Spinal cord (tissue), 10 donors: ENCODE measurements around the gene SLC35F5. TPM values are rescaled to one million over a fixed set of nuclear protein-coding genes. Genes with fewer than 3 reads are reported as not detected.
"Not testable (repeated sequence)": the region's sequence is repeated elsewhere in the genome, so short reads cannot be mapped to it uniquely, and the experiment has no call there.

Experiments used
- DNase-seq, 6 donors: peaks; one replicate each; pipeline versions ENCODE4 v3.0.0 to v3.0.0-alpha.2; 2013 to 2015; ENCODE audit warnings: low spot score in 6 of 6, low read depth in 4 of 6
- H3K27ac ChIP-seq: one replicate; pipeline ENCODE4 v1.5.1; 2013; ENCODE audit warnings: low read depth, low read length, control low read depth
- H3K27me3 ChIP-seq: one replicate; pipeline ENCODE4 v1.6.1; 2013; ENCODE audit warnings: low read length; ENCODE audit not compliant: control insufficient read depth, insufficient read depth
- H3K36me3 ChIP-seq: one replicate; pipeline ENCODE4 v1.6.1; 2013; ENCODE audit warnings: low read length; ENCODE audit not compliant: control insufficient read depth, insufficient read depth
- H3K4me1 ChIP-seq: one replicate; pipeline ENCODE4 v1.6.1; 2013; ENCODE audit warnings: low read length; ENCODE audit not compliant: control insufficient read depth, insufficient read depth
- H3K4me3 ChIP-seq: one replicate; pipeline ENCODE4 v1.5.1; 2013; ENCODE audit warnings: low read depth, low read length, control low read depth
- H3K9me3 ChIP-seq: one replicate; pipeline ENCODE4 v1.6.1; 2013; ENCODE audit warnings: low read length; ENCODE audit not compliant: control insufficient read depth, insufficient read depth
- WGBS: methylation state at CpG from one replicate; pipeline ENCODE4 v1.1.5; 2013; ENCODE audit warnings: missing lambda C conversion rate; ENCODE audit not compliant: insufficient coverage; 5-methylcytosine and 5-hydroxymethylcytosine counted together
- polyA plus RNA-seq, 2 donors: library from polyadenylated mRNA; unstranded; fragments of 120-200 nt; gene quantifications; one replicate each; pipeline ENCODE4 v1.2.1, GENCODE V29; 2013; ENCODE audit not compliant: insufficient read length in 2 of 2
- total RNA-seq, 2 donors: library from RNA; depleted of rRNA in 1 of 2; stranded (reverse); fragments of 120-200 nt in 1 of 2; fragments of >200 nt in 1 of 2; gene quantifications; one replicate each; pipeline versions ENCODE4 v1.2.3 to v1.2.4, GENCODE V29; 2013 to 2014
- donor health status: healthy.

The SLC35F5 gene
- total and polyA plus RNA-seq, 4 donors, result 40.7 to 144 (median 72.0) TPM

DNA sequence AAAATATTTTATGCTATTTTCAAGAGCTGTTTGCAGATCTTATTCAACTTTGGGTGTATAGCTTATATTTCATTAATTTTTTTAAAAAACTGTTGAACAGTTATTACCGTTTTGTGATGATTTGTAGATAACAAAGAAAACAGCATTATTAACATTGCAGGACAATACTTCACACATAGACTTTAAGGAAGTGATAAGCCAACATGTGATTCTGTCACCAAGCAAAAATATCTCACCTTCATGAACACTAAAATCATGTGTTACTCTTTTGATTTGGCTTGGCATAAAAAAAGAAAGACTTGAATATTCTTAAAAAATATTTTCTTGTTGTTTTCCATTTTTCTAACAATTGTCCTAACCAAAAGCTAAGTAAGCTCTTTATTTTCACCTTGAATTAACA is 33.0 kb downstream of the SLC35F5 start:
- peaks cover 12% of the 10 kb centered on the region for H3K36me3 ChIP-seq
- no peak for DNase-seq
- no CpG with 5 or more reads among the region's 1 CpG for WGBS

DNA sequence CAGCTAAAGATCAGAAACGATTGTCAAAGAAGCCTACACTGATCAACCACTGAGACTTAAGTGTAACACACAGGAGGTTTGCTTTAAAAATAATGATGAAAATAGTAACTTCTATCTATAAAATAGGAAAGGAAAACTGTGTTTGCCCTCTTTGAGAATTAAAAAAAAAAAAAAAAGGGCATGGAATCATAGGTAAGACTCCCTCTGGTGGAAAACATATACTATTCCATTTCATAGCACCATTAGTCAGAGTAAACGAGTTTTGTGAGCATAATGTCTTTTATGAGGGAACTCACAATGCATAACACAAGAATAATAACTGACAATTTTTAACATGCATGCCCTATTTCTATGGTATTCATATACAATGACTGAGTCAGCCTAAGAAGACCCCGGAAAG is 36.3 kb downstream of the SLC35F5 start:
- peak in 1 of 6 donors; percentile 66 for DNase-seq
- Histone ChIP-seq H3K36me3 (peaks cover 7% of the 10 kb centered on the region), H3K4me3 (no peak overlapping the region), H3K4me1 (no peaks in the 10 kb centered on the region), H3K27ac (no peak overlapping the region), H3K9me3 (no peaks in the 10 kb centered on the region), H3K27me3 (no peaks in the 10 kb centered on the region)
- no CpG with 5 or more reads among the region's 3 CpGs for WGBS

More for the DNA sequence above, 33.0 kb downstream of the SLC35F5 start:
- H3K27ac ChIP-seq, result no peak overlapping the region
- no peaks in the 10 kb centered on the region for H3K27me3 ChIP-seq
- no peak overlapping the region for H3K4me3 ChIP-seq
- no peaks in the 10 kb centered on the region for H3K9me3 ChIP-seq
- H3K4me1 ChIP-seq, result no peaks in the 10 kb centered on the region

DNA sequence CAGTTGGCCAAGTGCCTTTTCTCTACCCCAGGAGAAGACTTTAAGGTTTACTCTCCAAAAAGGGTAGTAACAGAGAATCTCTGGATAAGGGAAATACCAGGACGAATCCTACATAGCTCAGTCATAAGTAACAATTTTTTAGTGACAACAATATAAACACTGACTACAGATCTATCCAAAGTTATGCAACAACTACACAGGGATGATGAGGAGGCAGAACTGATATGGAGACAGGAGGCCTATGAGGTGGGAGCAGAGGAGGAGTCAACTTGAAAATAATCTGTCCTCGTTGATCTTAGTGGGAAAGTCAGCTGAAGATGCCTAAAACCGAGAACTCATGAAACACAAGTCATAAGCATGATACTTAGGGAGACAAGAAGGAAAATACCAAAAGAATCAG is 40.2 kb downstream of the SLC35F5 start:
- WGBS, result 100% methylated on average over 2 of the region's 3 CpGs
- no peak overlapping the region for H3K27ac ChIP-seq

DNA sequence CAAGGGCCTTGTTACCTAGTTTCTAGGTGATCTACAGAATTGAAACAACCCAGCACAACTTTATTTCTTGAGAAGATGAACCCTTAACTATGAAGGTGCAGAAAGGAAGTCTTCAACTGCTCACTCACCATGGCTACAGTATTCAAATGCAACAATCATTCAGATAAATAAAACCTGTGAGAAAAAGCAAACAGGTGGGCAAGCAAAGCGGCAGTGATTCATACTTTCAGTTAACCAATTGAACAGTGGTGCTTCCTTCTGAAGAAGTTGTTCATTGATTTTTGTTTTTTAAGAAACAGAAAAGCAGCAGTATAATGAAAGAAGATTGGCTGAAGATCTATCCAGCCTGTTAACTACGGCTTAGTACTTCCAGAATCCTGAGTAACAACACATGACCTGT is 43.5 kb downstream of the SLC35F5 start:
- H3K9me3 ChIP-seq, result no peaks in the 10 kb centered on the region
- DNase-seq, result no peak
- H3K27ac ChIP-seq, result no peak overlapping the region
- H3K27me3 ChIP-seq, result no peaks in the 10 kb centered on the region
- no CpG with 5 or more reads among the region's 2 CpGs for WGBS
- H3K4me3 ChIP-seq, result no peak overlapping the region
- H3K4me1 ChIP-seq, result no peaks in the 10 kb centered on the region
- H3K36me3 ChIP-seq, result peaks cover 4% of the 10 kb centered on the region

More for the DNA sequence above, 40.2 kb downstream of the SLC35F5 start:
- peaks cover 4% of the 10 kb centered on the region for H3K36me3 ChIP-seq
- H3K27me3 ChIP-seq, result no peaks in the 10 kb centered on the region
- H3K4me3 ChIP-seq, result no peak overlapping the region
- H3K9me3 ChIP-seq, result no peaks in the 10 kb centered on the region
- H3K4me1 ChIP-seq, result no peaks in the 10 kb centered on the region
- no peak for DNase-seq

DNA sequence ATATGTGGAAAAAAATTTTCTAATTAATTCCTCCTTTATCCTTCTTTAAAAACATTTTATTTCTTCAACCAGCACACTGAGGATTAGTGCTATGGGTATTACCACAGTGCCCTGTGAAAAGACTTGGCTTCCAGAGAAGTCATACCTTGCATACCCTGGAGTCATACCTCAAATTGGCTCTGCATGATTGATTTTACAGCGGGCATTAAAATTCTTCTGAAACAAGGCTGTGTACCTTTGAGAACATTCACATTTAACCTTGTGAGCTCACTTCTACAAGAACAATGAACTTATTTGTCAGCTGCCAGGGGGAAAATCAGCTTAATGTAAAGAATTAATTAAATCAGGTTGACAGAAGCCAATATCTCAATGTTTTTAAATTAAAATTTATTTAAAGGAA is 44.6 kb downstream of the SLC35F5 start:
- no peaks in the 10 kb centered on the region for H3K27me3 ChIP-seq
- DNase-seq, result peak in 1 of 6 donors; percentile 22
- H3K36me3 ChIP-seq, result peaks cover 4% of the 10 kb centered on the region
- no peak overlapping the region for H3K27ac ChIP-seq
- no peaks in the 10 kb centered on the region for H3K9me3 ChIP-seq
- WGBS, result no CpG with 5 or more reads among the region's 1 CpG
- no peaks in the 10 kb centered on the region for H3K4me1 ChIP-seq
- H3K4me3 ChIP-seq, result no peak overlapping the region

DNA sequence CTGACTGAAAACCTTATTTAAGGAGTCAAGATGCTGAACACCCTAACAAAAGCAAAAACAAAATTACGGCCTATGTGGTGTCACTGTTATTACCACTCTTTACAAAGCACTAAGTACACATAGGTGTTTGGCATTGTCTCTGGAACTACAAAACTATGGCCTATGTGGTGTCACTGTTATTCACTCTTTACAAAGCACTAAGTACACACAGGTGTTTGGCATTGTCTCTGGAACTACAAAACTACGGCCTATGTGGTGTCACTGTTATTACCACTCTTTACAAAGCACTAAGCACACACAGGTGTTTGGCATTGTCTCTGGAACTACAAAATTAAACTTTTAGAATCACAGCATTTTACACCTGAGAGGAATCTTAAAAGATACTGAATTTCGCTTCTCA is 47.4 kb downstream of the SLC35F5 start:
- no CpG with 5 or more reads among the region's 3 CpGs for WGBS
- H3K27me3 ChIP-seq, result no peaks in the 10 kb centered on the region
- no peaks in the 10 kb centered on the region for H3K9me3 ChIP-seq
- H3K4me3 ChIP-seq, result no peak overlapping the region
- H3K36me3 ChIP-seq, result peaks cover 9% of the 10 kb centered on the region
- H3K4me1 ChIP-seq, result peaks cover 5% of the 10 kb centered on the region
- H3K27ac ChIP-seq, result no peak overlapping the region
- no peak for DNase-seq

DNA sequence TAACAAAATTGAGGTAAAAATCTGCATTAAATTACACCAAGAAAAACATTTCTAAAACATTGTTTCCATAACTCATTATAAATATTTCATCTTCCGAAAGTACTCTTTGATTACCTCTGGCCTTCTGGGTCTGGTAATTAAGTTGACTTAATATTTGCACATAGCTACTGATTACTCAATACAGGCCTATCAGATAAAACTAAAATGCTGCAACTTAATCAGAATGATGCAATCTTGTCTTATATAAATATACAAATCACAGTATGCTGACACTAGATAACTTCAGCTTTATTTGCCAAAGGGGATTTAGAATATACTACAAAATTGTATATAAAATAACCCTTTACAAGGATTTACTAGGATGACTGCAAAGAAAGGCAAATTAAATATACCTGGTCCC is 49.3 kb downstream of the SLC35F5 start:
- H3K4me1 ChIP-seq, result peaks cover 5% of the 10 kb centered on the region
- no CpG with 5 or more reads among the region's 1 CpG for WGBS
- peaks cover 5% of the 10 kb centered on the region for H3K36me3 ChIP-seq

DNA sequence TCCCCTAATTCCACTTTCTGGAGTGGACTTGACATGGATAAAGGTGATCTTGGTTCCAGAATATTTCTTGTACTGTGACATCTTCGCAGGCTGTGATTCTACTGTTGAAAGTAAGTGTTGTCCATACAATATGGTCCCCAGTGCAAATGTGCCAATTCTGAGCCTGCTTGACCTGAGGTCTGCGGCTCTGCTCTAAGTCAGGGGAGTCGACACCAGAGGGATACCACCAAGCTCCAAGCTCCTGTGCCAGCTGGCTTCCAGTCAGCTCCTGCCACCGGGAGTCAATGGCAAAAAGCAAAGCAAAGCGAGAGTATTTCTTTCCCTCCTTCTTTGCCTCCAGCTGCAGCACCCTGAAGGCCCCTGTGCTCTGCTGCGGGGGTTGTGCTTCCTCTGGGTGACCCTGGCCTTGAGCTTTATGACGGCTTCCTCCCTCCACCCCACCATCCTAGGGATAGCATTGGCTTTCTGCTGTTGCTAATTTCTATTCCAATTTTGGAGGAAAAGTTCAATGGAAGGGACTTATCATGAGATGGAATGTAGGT is 50.4 kb downstream of the SLC35F5 start:
- H3K4me3 ChIP-seq, result no peak overlapping the region
- 68% methylated on average over 3 of the region's 7 CpGs for WGBS
- H3K9me3 ChIP-seq, result no peaks in the 10 kb centered on the region
- H3K27me3 ChIP-seq, result no peaks in the 10 kb centered on the region
- peaks cover 5% of the 10 kb centered on the region for H3K36me3 ChIP-seq
- DNase-seq, result peak in 1 of 6 donors; percentile 25
- H3K4me1 ChIP-seq, result peaks cover 5% of the 10 kb centered on the region
- H3K27ac ChIP-seq, result no peak overlapping the region

More for the DNA sequence above, 49.3 kb downstream of the SLC35F5 start:
- Histone ChIP-seq H3K4me3 (no peak overlapping the region), H3K27ac (no peak overlapping the region), H3K9me3 (no peaks in the 10 kb centered on the region), H3K27me3 (no peaks in the 10 kb centered on the region)
- peak in 1 of 6 donors; percentile 71 for DNase-seq

DNA sequence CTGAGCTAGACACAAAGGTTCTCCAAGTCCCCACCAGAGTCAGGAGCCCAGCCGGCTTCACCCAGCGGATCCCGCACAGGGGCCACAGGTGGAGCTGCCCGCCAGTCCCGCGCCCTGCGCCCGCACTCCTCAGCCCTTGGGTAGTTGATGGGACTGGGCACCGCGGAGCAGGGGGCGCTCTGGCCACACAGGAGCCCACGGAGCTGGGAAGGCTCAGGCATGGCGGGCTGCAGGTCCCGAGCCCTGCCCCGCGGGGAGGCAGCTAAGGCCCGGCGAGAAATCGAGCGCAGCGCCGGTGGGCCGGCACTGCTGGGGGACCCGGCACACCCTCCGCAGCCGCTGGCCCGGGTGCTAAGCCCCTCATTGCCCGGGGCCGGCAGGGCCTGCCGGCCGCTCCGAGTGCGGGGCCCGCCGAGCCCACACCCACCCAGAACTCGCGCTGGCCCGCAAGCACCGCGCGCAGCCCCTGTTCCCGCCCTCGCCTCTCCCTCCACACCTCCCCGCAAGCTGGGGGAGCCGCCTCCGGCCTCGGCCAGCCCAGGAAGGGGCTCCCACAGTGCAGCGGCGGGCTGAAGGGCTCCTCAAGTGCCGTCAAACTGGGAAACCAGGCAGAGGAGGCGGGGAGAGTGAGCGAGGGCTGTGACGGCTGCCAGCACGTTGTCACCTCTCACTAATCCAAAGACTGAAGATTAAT is 52.0 kb downstream of the SLC35F5 start:
- not testable (repeated sequence) for DNase-seq

More for the DNA sequence above, 52.0 kb downstream of the SLC35F5 start:
- not testable (repeated sequence) for H3K27me3 ChIP-seq, H3K36me3 ChIP-seq, H3K4me1 ChIP-seq, H3K9me3 ChIP-seq, H3K27ac ChIP-seq, H3K4me3 ChIP-seq
- WGBS, result 96% methylated on average over 42 of the region's 54 CpGs
